A673 (cell line): Measurements from ENCODE around the gene RAD21L1.

Experiments
- CTCF ChIP-seq: fragments of 300-800, 200-600 bp; sonication (generic); conservative IDR thresholded peaks from 2 replicates; pipeline ENCODE4 v1.5.1; 2017; ENCODE audit warnings: low read depth, mild to moderate bottlenecking, antibody characterized with exemption, low read length, moderate library complexity, mixed read lengths
- EZH2 ChIP-seq: fragments of 200-600 bp; sonication (generic); IDR thresholded peaks from 2 replicates; pipeline ENCODE4 v1.6.1; 2017; ENCODE audit warnings: borderline replicate concordance, low read depth, mild to moderate bottlenecking, mixed read lengths, antibody characterized with exemption, low read length; ENCODE audit not compliant: poor library complexity, severe bottlenecking

GRCh38 chr20:1196634-1197033, 29.2 kb upstream of the RAD21L1 start:
- no peak for TF ChIP-seq CTCF
- no peak for TF ChIP-seq EZH2
